ENCODE results near the gene OR8D2.

The OR8D2 gene

GRCh38 chr11:124277804-124278203, 42.2 kb downstream of the OR8D2 start:
- Histone ChIP-seq H3K23ac (ENCODE audit: low read depth, low read length, poor library complexity) (no peak overlapping the region), H3K79me1 (ENCODE audit: low read depth, low read length) (no peaks in the 10 kb centered on the region), H3K4me2 (ENCODE audit: insufficient read depth, low read length, poor library complexity, severe bottlenecking) (no peak overlapping the region), H2BK15ac (ENCODE audit: low read length) (no peak overlapping the region), H2AFZ (ENCODE audit: low read length) (no peak overlapping the region), H3K27me3 (ENCODE audit: control insufficient read depth in 3 of 3, insufficient read depth in 3 of 3, low read depth in 1 of 3, low read length in 3 of 3) (no peaks in the 10 kb centered on the region), H3K4me1 (ENCODE audit: control insufficient read depth in 2 of 2, insufficient read depth in 1 of 2, low read depth in 1 of 2, low read length in 2 of 2) (no peaks in the 10 kb centered on the region), H3K4me3 (ENCODE audit: low read length in 2 of 2) (no peak overlapping the region), H3K14ac (ENCODE audit: low read length) (no peak overlapping the region), H3K9ac (ENCODE audit: low read depth, low read length, poor library complexity) (no peak overlapping the region), H4K91ac (ENCODE audit: low read depth, low read length, poor library complexity) (no peak overlapping the region), H2BK120ac (ENCODE audit: low read depth, low read length) (no peak overlapping the region), H3K36me3 (replicated peaks in 1 of 2; ENCODE audit: control insufficient read depth in 2 of 2, insufficient read depth in 2 of 2, low read length in 2 of 2) (no peaks in the 10 kb centered on the region), H3K18ac (ENCODE audit: low read length) (peak overlapping the region; percentile 56), H2AK5ac (ENCODE audit: low read depth, low read length) (no peak overlapping the region), H3K4ac (ENCODE audit: low read length) (no peak overlapping the region), H4K8ac (ENCODE audit: low read depth, low read length) (no peak overlapping the region), H2BK12ac (ENCODE audit: low read length) (no peak overlapping the region), H2BK5ac (ENCODE audit: low read length) (no peak overlapping the region), H3K27ac (replicated peaks; ENCODE audit: low read length) (no peak overlapping the region), H3K9me3 (replicated peaks in 1 of 2; ENCODE audit: control insufficient read depth in 2 of 2, insufficient read depth in 1 of 2, low read depth in 1 of 2, low read length in 2 of 2) (no peaks in the 10 kb centered on the region)
- DNase-seq (ENCODE audit: low spot score): no peak
- WGBS, 2 donors (ENCODE audit: extremely low coverage in 2 of 2, insufficient read length in 2 of 2, insufficient replicate concordance in 1 of 2): no CpG with 5 or more reads among the region's 3 CpGs

DNA sequence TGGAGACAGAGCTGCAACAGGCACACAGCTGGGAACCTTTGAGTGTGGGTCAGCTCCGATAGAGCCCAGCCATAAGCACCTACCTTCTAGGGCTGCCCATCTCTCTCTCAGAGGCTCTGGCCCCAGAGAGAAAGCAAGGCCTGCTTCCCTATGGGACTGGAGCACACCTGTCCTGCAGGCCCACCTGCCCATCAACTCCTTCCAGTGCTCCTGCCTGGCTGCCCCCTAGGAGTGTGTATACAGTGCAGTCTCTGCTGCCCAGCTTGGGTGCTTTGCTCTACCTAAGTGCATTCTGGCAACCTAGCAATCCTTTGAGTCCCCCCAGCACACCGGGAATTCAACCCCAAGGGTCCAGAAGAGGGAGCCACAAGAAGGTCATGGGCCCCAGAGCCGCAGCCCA, 42.8 kb downstream of the OR8D2 start:
- Histone ChIP-seq H4K8ac (ENCODE audit: low read depth, low read length) (no peak overlapping the region), H4K91ac (ENCODE audit: low read depth, low read length, poor library complexity) (no peak overlapping the region), H2AK5ac (ENCODE audit: low read depth, low read length) (no peak overlapping the region), H2BK5ac (ENCODE audit: low read length) (no peak overlapping the region), H3K14ac (ENCODE audit: low read length) (no peak overlapping the region), H3K27me3 (ENCODE audit: control insufficient read depth in 3 of 3, insufficient read depth in 3 of 3, low read depth in 1 of 3, low read length in 3 of 3) (no peaks in the 10 kb centered on the region), H3K4me3 (ENCODE audit: low read length in 2 of 2) (no peak overlapping the region), H3K36me3 (replicated peaks in 1 of 2; ENCODE audit: control insufficient read depth in 2 of 2, insufficient read depth in 2 of 2, low read length in 2 of 2) (no peaks in the 10 kb centered on the region), H3K9me3 (replicated peaks in 1 of 2; ENCODE audit: control insufficient read depth in 2 of 2, insufficient read depth in 1 of 2, low read depth in 1 of 2, low read length in 2 of 2) (no peaks in the 10 kb centered on the region), H3K9ac (ENCODE audit: low read depth, low read length, poor library complexity) (no peak overlapping the region), H2BK15ac (ENCODE audit: low read length) (no peak overlapping the region), H3K79me1 (ENCODE audit: low read depth, low read length) (no peaks in the 10 kb centered on the region), H2BK12ac (ENCODE audit: low read length) (no peak overlapping the region), H3K4me1 (ENCODE audit: control insufficient read depth in 2 of 2, insufficient read depth in 1 of 2, low read depth in 1 of 2, low read length in 2 of 2) (no peaks in the 10 kb centered on the region), H2BK120ac (ENCODE audit: low read depth, low read length) (no peak overlapping the region), H3K23ac (ENCODE audit: low read depth, low read length, poor library complexity) (no peak overlapping the region), H3K27ac (replicated peaks; ENCODE audit: low read length) (no peak overlapping the region), H3K4me2 (ENCODE audit: insufficient read depth, low read length, poor library complexity, severe bottlenecking) (no peak overlapping the region), H2AFZ (ENCODE audit: low read length) (no peak overlapping the region), H3K18ac (ENCODE audit: low read length) (no peak overlapping the region), H3K4ac (ENCODE audit: low read length) (no peak overlapping the region)
- WGBS, 2 donors (ENCODE audit: extremely low coverage in 2 of 2, insufficient read length in 2 of 2, insufficient replicate concordance in 1 of 2): no CpG with 5 or more reads among the region's 3 CpGs
- DNase-seq (ENCODE audit: low spot score): no peak

DNA sequence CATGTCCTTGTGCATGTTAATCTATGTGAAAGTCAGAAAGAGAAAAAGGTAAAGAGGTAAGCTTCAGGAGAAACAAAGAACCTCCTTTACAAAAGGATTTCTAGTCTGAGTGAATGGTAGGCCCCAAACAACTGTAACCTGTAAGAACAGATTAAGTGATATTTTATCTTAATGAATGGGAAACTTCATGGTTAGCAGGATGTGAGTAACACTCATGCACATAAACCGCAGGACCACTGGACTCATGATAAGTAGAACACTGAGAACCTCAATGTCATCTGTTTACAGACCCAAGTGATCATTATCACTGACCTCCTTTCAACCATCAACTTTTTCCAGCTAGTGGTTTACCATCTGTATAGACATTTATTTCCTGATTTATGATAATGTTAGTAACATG, 43.9 kb downstream of the OR8D2 start:
- Histone ChIP-seq H4K91ac (ENCODE audit: low read depth, low read length, poor library complexity) (no peak overlapping the region), H2AFZ (ENCODE audit: low read length) (no peak overlapping the region), H3K9me3 (replicated peaks in 1 of 2; ENCODE audit: control insufficient read depth in 2 of 2, insufficient read depth in 1 of 2, low read depth in 1 of 2, low read length in 2 of 2) (no peaks in the 10 kb centered on the region), H3K9ac (ENCODE audit: low read depth, low read length, poor library complexity) (no peak overlapping the region), H3K14ac (ENCODE audit: low read length) (no peak overlapping the region), H2AK5ac (ENCODE audit: low read depth, low read length) (no peak overlapping the region), H3K4me3 (ENCODE audit: low read length in 2 of 2) (no peak overlapping the region), H3K4ac (ENCODE audit: low read length) (no peak overlapping the region), H3K23ac (ENCODE audit: low read depth, low read length, poor library complexity) (no peak overlapping the region), H3K27ac (replicated peaks; ENCODE audit: low read length) (no peak overlapping the region), H2BK5ac (ENCODE audit: low read length) (no peak overlapping the region), H2BK12ac (ENCODE audit: low read length) (no peak overlapping the region), H3K4me2 (ENCODE audit: insufficient read depth, low read length, poor library complexity, severe bottlenecking) (no peak overlapping the region), H3K4me1 (ENCODE audit: control insufficient read depth in 2 of 2, insufficient read depth in 1 of 2, low read depth in 1 of 2, low read length in 2 of 2) (no peaks in the 10 kb centered on the region), H3K79me1 (ENCODE audit: low read depth, low read length) (no peaks in the 10 kb centered on the region), H3K36me3 (replicated peaks in 1 of 2; ENCODE audit: control insufficient read depth in 2 of 2, insufficient read depth in 2 of 2, low read length in 2 of 2) (no peaks in the 10 kb centered on the region), H4K8ac (ENCODE audit: low read depth, low read length) (no peak overlapping the region), H2BK15ac (ENCODE audit: low read length) (no peak overlapping the region), H3K27me3 (ENCODE audit: control insufficient read depth in 3 of 3, insufficient read depth in 3 of 3, low read depth in 1 of 3, low read length in 3 of 3) (no peaks in the 10 kb centered on the region), H2BK120ac (ENCODE audit: low read depth, low read length) (no peak overlapping the region), H3K18ac (ENCODE audit: low read length) (no peak overlapping the region)
- no CpG with 5 or more reads among the region's 1 CpG for WGBS, 2 donors (ENCODE audit: extremely low coverage in 2 of 2, insufficient read length in 2 of 2, insufficient replicate concordance in 1 of 2)
- no peak for DNase-seq (ENCODE audit: low spot score)

DNA sequence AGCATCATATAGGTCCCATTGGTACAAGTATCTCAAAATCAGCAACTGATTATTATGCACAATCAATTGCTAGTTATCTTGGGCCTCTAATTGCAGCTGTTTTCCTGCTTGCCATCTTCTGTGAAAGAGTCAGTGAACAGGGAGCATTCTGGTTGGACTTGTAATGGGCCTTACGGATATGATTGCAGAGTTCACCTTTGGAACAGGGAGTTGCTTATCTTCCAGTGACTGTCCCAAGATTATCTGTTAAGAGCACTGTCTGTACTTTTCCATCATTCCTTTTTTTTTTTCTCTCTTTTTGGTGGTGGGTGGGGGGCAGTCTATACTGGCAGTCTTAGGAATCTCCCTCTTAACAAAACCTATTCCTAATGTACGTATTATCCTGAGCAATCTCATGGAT, 46.0 kb downstream of the OR8D2 start:
- Histone ChIP-seq H2AK5ac (ENCODE audit: low read depth, low read length) (no peak overlapping the region), H2BK5ac (ENCODE audit: low read length) (no peak overlapping the region), H2BK15ac (ENCODE audit: low read length) (no peak overlapping the region), H4K91ac (ENCODE audit: low read depth, low read length, poor library complexity) (no peak overlapping the region), H3K14ac (ENCODE audit: low read length) (no peak overlapping the region), H2BK12ac (ENCODE audit: low read length) (no peak overlapping the region), H3K9me3 (replicated peaks in 1 of 2; ENCODE audit: control insufficient read depth in 2 of 2, insufficient read depth in 1 of 2, low read depth in 1 of 2, low read length in 2 of 2) (no peaks in the 10 kb centered on the region), H3K4me2 (ENCODE audit: insufficient read depth, low read length, poor library complexity, severe bottlenecking) (no peak overlapping the region), H3K36me3 (replicated peaks in 1 of 2; ENCODE audit: control insufficient read depth in 2 of 2, insufficient read depth in 2 of 2, low read length in 2 of 2) (no peaks in the 10 kb centered on the region), H3K4me3 (ENCODE audit: low read length in 2 of 2) (no peak overlapping the region), H3K27ac (replicated peaks; ENCODE audit: low read length) (no peak overlapping the region), H4K8ac (ENCODE audit: low read depth, low read length) (no peak overlapping the region), H3K4ac (ENCODE audit: low read length) (no peak overlapping the region), H2AFZ (ENCODE audit: low read length) (no peak overlapping the region), H3K27me3 (ENCODE audit: control insufficient read depth in 3 of 3, insufficient read depth in 3 of 3, low read depth in 1 of 3, low read length in 3 of 3) (no peaks in the 10 kb centered on the region), H3K18ac (ENCODE audit: low read length) (no peak overlapping the region), H3K4me1 (ENCODE audit: control insufficient read depth in 2 of 2, insufficient read depth in 1 of 2, low read depth in 1 of 2, low read length in 2 of 2) (peaks cover 0 to 2% of the 10 kb centered on the region in 2 donors), H2BK120ac (ENCODE audit: low read depth, low read length) (no peak overlapping the region), H3K23ac (ENCODE audit: low read depth, low read length, poor library complexity) (no peak overlapping the region), H3K9ac (ENCODE audit: low read depth, low read length, poor library complexity) (no peak overlapping the region), H3K79me1 (ENCODE audit: low read depth, low read length) (no peaks in the 10 kb centered on the region)
- WGBS, 2 donors (ENCODE audit: extremely low coverage in 2 of 2, insufficient read length in 2 of 2, insufficient replicate concordance in 1 of 2): no CpG with 5 or more reads among the region's 2 CpGs
- DNase-seq (ENCODE audit: low spot score): no peak

Data from neuronal stem cell (in vitro differentiated cells).